H9 (cell line): Measurements from ENCODE around the gene RBM19. TPM values are rescaled to one million over a fixed set of nuclear protein-coding genes. Genes with fewer than 3 reads are reported as not detected.

Source experiments
- DNase-seq: peaks from one replicate; pipeline ENCODE4 v3.0.0-alpha.2; 2017
- H2AFZ ChIP-seq: one replicate; pipeline ENCODE4 v1.6.1; 2013; ENCODE audit warnings: mild to moderate bottlenecking, low read length, control low read depth, moderate library complexity
- H2AK5ac ChIP-seq: 2 replicates; pipeline ENCODE4 v1.6.1; 2013; ENCODE audit warnings: low read length, control low read depth, mixed read lengths; ENCODE audit not compliant: insufficient read length
- H2BK120ac ChIP-seq: one replicate; pipeline ENCODE4 v1.6.1; 2013; ENCODE audit warnings: low read depth, mild to moderate bottlenecking, low read length, control low read depth, inconsistent platforms; ENCODE audit not compliant: poor library complexity, severe bottlenecking
- H2BK12ac ChIP-seq: 2 replicates; pipeline ENCODE4 v1.6.1; 2013; ENCODE audit warnings: low read length, control low read depth, mixed read lengths, low read depth; ENCODE audit not compliant: insufficient read length
- H2BK15ac ChIP-seq: 2 replicates; pipeline ENCODE4 v1.6.1; 2013; ENCODE audit warnings: low read depth, low read length, control low read depth
- H2BK20ac ChIP-seq: one replicate; pipeline ENCODE4 v1.6.1; 2013; ENCODE audit warnings: low read depth, mild to moderate bottlenecking, low read length, control low read depth, inconsistent platforms; ENCODE audit not compliant: poor library complexity, severe bottlenecking
- H2BK5ac ChIP-seq: 2 replicates; pipeline ENCODE4 v1.6.1; 2013; ENCODE audit warnings: low read length, control low read depth, mixed read lengths; ENCODE audit not compliant: insufficient read length
- H3K14ac ChIP-seq: 2 replicates; pipeline ENCODE4 v1.6.1; 2013; ENCODE audit warnings: low read length, control low read depth; ENCODE audit not compliant: insufficient read depth
- H3K18ac ChIP-seq: 2 replicates; pipeline ENCODE4 v1.6.1; 2013; ENCODE audit warnings: low read depth, mild to moderate bottlenecking, mixed read lengths, low read length, control low read depth; ENCODE audit not compliant: insufficient read length
- H3K23ac ChIP-seq: 2 replicates; pipeline ENCODE4 v1.6.1; 2013; ENCODE audit warnings: low read length, control low read depth, mixed read lengths, low read depth; ENCODE audit not compliant: insufficient read length
- H3K23me2 ChIP-seq: 2 replicates; pipeline ENCODE4 v1.6.1; 2013; ENCODE audit warnings: low read depth, mild to moderate bottlenecking, mixed read lengths, low read length, control low read depth; ENCODE audit not compliant: insufficient read length, poor library complexity, severe bottlenecking
- H3K27ac ChIP-seq: 2 replicates; pipeline ENCODE4 v1.5.1; 2013; ENCODE audit warnings: low read length, control low read depth, mixed read lengths, low read depth; ENCODE audit not compliant: insufficient read length
- H3K27me3 ChIP-seq: 2 replicates; pipeline ENCODE4 v1.6.1; 2013; ENCODE audit warnings: low read length, control low read depth, inconsistent platforms; ENCODE audit not compliant: insufficient read depth
- H3K4ac ChIP-seq: 2 replicates; pipeline ENCODE4 v1.6.1; 2013; ENCODE audit warnings: low read depth, mild to moderate bottlenecking, control low read depth, inconsistent platforms, low read length, moderate library complexity
- H3K4me1 ChIP-seq: 2 replicates; pipeline ENCODE4 v1.6.1; 2013; ENCODE audit warnings: low read length, control low read depth, inconsistent platforms; ENCODE audit not compliant: insufficient read depth
- H3K4me2 ChIP-seq: 2 replicates; pipeline ENCODE4 v1.6.1; 2013; ENCODE audit warnings: low read length, control low read depth, mixed read lengths; ENCODE audit not compliant: insufficient read length, insufficient read depth
- H3K56ac ChIP-seq: 2 replicates; pipeline ENCODE4 v1.6.1; 2013; ENCODE audit warnings: low read depth, mild to moderate bottlenecking, mixed read lengths, low read length, control low read depth; ENCODE audit not compliant: insufficient read length
- H3K79me1 ChIP-seq: 2 replicates; pipeline ENCODE4 v1.6.1; 2013; ENCODE audit warnings: low read depth, mild to moderate bottlenecking, moderate library complexity, low read length, control low read depth, inconsistent platforms; ENCODE audit not compliant: insufficient read depth, poor library complexity, severe bottlenecking
- H3K79me2 ChIP-seq: 2 replicates; pipeline ENCODE4 v1.6.1; 2013; ENCODE audit warnings: low read length, control low read depth, inconsistent platforms; ENCODE audit not compliant: insufficient read depth
- H3K9ac ChIP-seq: 2 replicates; pipeline ENCODE4 v1.6.1; 2013; ENCODE audit warnings: low read length, control low read depth, mixed read lengths; ENCODE audit not compliant: insufficient read length; ENCODE audit errors: extremely low read depth
- H3K9me3 ChIP-seq: one replicate; pipeline ENCODE4 v1.6.1; 2013; ENCODE audit warnings: low read depth, low read length, inconsistent platforms; ENCODE audit not compliant: control insufficient read depth
- H3T11ph ChIP-seq: one replicate; pipeline ENCODE4 v1.6.1; 2013; ENCODE audit warnings: mild to moderate bottlenecking, low read length, control low read depth, inconsistent platforms
- H4K20me1 ChIP-seq: one replicate; pipeline ENCODE4 v1.6.1; 2013; ENCODE audit not compliant: control insufficient read depth, insufficient read length, insufficient read depth
- H4K5ac ChIP-seq: 2 replicates; pipeline ENCODE4 v1.6.1; 2013; ENCODE audit warnings: low read depth, mild to moderate bottlenecking, mixed read lengths, low read length, control low read depth; ENCODE audit not compliant: insufficient read length
- H4K8ac ChIP-seq: replicated peaks from 2 replicates; pipeline ENCODE4 v1.6.1; 2013; ENCODE audit warnings: low read length, control low read depth, mixed read lengths, low read depth; ENCODE audit not compliant: insufficient read length
- H4K91ac ChIP-seq: 2 replicates; pipeline ENCODE4 v1.6.1; 2013; ENCODE audit warnings: low read depth, mild to moderate bottlenecking, moderate library complexity, mixed read lengths, low read length, control low read depth; ENCODE audit not compliant: insufficient read length
- H3K27ac Mint-ChIP-seq, 3 experiments: 2 replicates in 2 of 3; 3 replicates in 1 of 3; pipeline ENCODE4 v1.8.0; 2020 to 2021; ENCODE audit warnings: mixed read lengths in 3 of 3, mild to moderate bottlenecking in 1 of 3, moderate library complexity in 1 of 3
- H3K27me3 Mint-ChIP-seq: 2 replicates; pipeline ENCODE4 v1.8.0; 2021; ENCODE audit warnings: low read depth, mild to moderate bottlenecking, moderate library complexity, mixed read lengths
- H3K36me3 Mint-ChIP-seq, 3 experiments: 2 replicates in 2 of 3; 3 replicates in 1 of 3; pipeline ENCODE4 v1.8.0; 2020 to 2021; ENCODE audit warnings: low read depth in 3 of 3, mixed read lengths in 3 of 3; ENCODE audit not compliant: insufficient read depth in 1 of 3
- H3K4me1 Mint-ChIP-seq, 2 experiments: 2 replicates each; pipeline ENCODE4 v1.8.0; 2020; ENCODE audit warnings: mixed read lengths in 2 of 2
- H3K4me3 Mint-ChIP-seq, 2 experiments: 2 replicates in 1 of 2; 3 replicates in 1 of 2; pipeline ENCODE4 v1.8.0; 2020 to 2021; ENCODE audit warnings: mild to moderate bottlenecking in 2 of 2, mixed read lengths in 2 of 2, moderate library complexity in 1 of 2
- H3K9me3 Mint-ChIP-seq, 2 experiments: 2 replicates in 1 of 2; 3 replicates in 1 of 2; pipeline ENCODE4 v1.8.0; 2020; ENCODE audit warnings: mild to moderate bottlenecking in 2 of 2, mixed read lengths in 2 of 2, moderate library complexity in 1 of 2
- WGBS: extraction: QIAGEN DNeasy Blood & Tissue Kit; methylation state at CpG from one replicate; pipeline ENCODE4 v1.1.7; 2013; ENCODE audit warnings: missing lambda C conversion rate, low lambda C conversion rate, mixed read lengths; ENCODE audit not compliant: insufficient read length; ENCODE audit errors: extremely low coverage; 5-methylcytosine and 5-hydroxymethylcytosine counted together
- total RNA-seq: library from RNA; stranded (reverse); gene quantifications from 2 replicates; pipeline ENCODE4 v1.2.1, GENCODE V29; 2021
- TF ChIP-seq, protein P1 (sequence below): fragments of 200-600 bp; sonication (generic); conservative IDR thresholded peaks from 3 replicates; pipeline ENCODE4 v1.8.0; 2021; ENCODE audit warnings: antibody characterized with exemption, mild to moderate bottlenecking

The RBM19 gene
- total RNA-seq, 1 experiment from 2014 or later, result 32.2 TPM

DNA sequence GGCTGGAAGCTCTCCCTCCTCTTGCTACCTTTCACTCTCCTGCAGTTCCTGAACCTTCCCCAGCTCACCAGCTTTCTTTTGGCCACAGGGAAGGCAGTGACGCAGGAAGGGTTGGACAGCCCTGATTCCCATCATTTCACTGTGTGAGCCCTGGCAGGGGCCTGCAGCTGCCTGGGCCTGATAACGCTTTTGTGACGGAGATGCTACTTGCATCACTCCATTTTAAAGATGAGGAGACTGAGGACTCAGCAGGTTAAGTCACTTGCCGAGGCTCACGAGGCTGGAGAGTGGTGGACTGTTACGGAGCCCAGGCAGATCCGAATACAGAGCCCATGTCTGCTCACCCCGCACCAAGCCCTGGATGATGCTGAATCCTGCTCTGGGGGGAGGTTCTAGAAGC is 145.3 kb downstream of the RBM19 start:
- TF ChIP-seq, protein P1, sequence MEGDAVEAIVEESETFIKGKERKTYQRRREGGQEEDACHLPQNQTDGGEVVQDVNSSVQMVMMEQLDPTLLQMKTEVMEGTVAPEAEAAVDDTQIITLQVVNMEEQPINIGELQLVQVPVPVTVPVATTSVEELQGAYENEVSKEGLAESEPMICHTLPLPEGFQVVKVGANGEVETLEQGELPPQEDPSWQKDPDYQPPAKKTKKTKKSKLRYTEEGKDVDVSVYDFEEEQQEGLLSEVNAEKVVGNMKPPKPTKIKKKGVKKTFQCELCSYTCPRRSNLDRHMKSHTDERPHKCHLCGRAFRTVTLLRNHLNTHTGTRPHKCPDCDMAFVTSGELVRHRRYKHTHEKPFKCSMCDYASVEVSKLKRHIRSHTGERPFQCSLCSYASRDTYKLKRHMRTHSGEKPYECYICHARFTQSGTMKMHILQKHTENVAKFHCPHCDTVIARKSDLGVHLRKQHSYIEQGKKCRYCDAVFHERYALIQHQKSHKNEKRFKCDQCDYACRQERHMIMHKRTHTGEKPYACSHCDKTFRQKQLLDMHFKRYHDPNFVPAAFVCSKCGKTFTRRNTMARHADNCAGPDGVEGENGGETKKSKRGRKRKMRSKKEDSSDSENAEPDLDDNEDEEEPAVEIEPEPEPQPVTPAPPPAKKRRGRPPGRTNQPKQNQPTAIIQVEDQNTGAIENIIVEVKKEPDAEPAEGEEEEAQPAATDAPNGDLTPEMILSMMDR, result no peak
- H2BK120ac ChIP-seq, result no peak overlapping the region
- no peak overlapping the region for H2AK5ac ChIP-seq
- H3K23ac ChIP-seq, result no peak overlapping the region
- no peaks in the 10 kb centered on the region for H3K4me1 ChIP-seq
- H3K9me3 ChIP-seq, result no peaks in the 10 kb centered on the region
- no peaks in the 10 kb centered on the region; the same call in none of the 2 replicates for H3K27me3 Mint-ChIP-seq
- no peak overlapping the region for H3K9ac ChIP-seq
- H2AFZ ChIP-seq, result no peak overlapping the region
- no peaks in the 10 kb centered on the region; a peak in 1 of 5 replicates for H3K9me3 Mint-ChIP-seq
- no peak overlapping the region for H3T11ph ChIP-seq
- H3K79me2 ChIP-seq, result no peaks in the 10 kb centered on the region
- no peak overlapping the region for H3K27ac ChIP-seq
- no peaks in the 10 kb centered on the region for H3K23me2 ChIP-seq
- H2BK5ac ChIP-seq, result no peak overlapping the region
- no peaks in the 10 kb centered on the region for H3K27me3 ChIP-seq
- no peak overlapping the region for H4K91ac ChIP-seq
- H4K5ac ChIP-seq, result no peak overlapping the region
- H3K4me1 Mint-ChIP-seq, result peaks cover 15 to 40% of the 10 kb centered on the region in 2 experiments
- H4K20me1 ChIP-seq, result no peaks in the 10 kb centered on the region
- H2BK15ac ChIP-seq, result no peak overlapping the region
- H3K36me3 Mint-ChIP-seq, result peaks cover 0 to 15% (median 0%) of the 10 kb centered on the region in 3 experiments; a peak in 4 of 7 replicates
- no peak overlapping the region for H3K14ac ChIP-seq
- no peaks in the 10 kb centered on the region for H3K79me1 ChIP-seq
- no peak overlapping the region for H3K4me2 ChIP-seq
- no peak overlapping the region for H2BK12ac ChIP-seq
- H3K4ac ChIP-seq, result no peak overlapping the region
- no peak overlapping the region for H3K4me3 Mint-ChIP-seq
- DNase-seq, result no peak
- WGBS, result no CpG with 5 or more reads among the region's 8 CpGs
- no peak overlapping the region for H3K18ac ChIP-seq
- peak overlapping the region in 2 of 3 experiments; percentile 53 to 73; a peak in 3 of 7 replicates for H3K27ac Mint-ChIP-seq
- no peak overlapping the region for H2BK20ac ChIP-seq
- no peak overlapping the region for H4K8ac ChIP-seq
- H3K56ac ChIP-seq, result no peak overlapping the region
